HK-2 (cell line): Measurements from ENCODE around the gene SPECC1.
A peak's percentile ranks its signal among the peaks of the same experiment; 100 is the strongest.
"Not testable (repeated sequence)": the region's sequence is repeated elsewhere in the genome, so short reads cannot be mapped to it uniquely, and the experiment has no call there.

Experiments
- DNase-seq: peaks from one replicate; pipeline ENCODE4 v3.0.0-alpha.2; 2018; ENCODE audit not compliant: unreplicated experiment

Gene SPECC1

DNA sequence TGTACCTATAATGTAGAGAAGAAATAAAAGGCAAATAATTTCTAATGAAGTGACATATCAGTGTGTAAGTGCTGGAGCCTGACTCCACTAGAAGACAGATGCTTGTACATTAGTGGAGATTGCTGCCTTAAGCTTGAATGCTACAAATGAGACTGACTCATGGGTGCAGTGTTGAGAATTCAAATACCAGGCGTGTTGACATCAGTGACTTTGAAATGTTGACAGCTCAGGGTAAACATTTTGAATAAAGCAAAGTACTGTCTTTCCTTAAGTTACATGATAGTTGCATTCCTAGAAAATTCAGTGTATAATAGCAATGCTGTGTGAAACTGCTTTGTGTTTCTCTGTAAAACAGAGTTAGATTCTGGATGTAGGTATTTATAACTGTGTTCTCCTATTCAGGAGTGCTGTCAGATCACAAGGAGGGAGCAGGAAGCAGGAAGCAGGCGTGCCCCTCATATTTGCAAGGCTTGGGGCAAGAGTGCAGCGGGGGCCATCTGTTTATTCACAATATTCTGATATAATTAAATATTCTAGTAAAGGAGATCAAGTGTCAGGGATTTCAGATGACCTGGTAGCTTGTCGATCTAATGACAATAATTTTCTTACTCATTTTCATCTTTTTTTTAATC, 119.0 kb downstream of the SPECC1 start:
- DNase-seq = no peak

DNA sequence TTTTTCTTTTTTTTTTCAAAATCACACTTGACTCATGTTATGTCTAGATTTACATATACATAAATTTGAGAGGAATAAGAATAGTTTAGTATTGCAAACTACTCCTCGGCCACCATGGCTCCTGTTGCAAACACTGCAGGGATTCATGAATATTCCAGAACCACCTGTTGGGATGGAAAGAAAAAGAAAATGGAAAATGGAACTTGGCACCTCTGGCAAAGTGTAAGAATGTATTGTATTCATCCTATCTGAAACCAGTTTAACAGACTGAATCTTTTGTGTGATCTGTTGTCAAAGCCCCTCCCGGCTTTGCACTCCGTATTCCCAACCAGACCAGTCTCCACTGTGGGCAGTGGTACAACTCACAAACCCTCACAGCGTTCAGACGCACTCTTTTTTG, 124.4 kb downstream of the SPECC1 start:
- no peak for DNase-seq

DNA sequence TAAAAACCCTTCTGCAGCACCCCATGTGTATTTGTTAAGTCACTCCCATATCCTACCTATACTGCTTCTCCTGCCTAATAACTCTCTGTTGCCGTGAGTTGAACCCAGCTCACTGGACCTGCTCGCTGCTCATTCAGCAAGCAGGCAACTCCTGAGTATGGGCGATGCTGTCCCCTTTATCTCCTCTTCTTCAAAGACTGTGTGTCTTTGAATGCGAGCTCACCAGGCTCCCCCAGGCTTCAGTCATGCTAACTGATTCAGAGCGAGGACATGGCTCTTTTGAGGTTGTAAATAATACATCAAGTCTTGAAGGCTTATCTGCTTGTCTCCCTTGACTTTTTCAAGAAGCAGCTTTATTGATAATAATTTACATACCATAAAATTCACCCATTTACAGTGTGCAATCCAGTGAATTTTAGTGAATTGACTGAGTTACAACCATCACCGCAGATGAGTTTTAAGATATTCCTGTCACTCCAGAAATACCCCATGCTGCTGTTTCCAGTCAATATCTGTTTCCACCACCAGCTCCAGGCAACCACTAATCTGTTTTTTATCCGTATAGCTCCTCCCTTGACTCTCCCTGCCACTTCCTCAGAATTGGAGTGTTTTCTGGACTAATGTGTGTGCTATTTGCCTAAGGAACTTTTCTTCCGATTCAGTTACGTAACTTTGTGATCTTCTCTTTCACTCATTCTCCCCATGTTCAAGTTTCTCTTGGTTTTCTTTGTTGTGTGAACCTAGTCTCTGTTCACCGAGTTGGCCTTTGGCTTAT, 132.2 kb downstream of the SPECC1 start:
- DNase-seq = no peak

DNA sequence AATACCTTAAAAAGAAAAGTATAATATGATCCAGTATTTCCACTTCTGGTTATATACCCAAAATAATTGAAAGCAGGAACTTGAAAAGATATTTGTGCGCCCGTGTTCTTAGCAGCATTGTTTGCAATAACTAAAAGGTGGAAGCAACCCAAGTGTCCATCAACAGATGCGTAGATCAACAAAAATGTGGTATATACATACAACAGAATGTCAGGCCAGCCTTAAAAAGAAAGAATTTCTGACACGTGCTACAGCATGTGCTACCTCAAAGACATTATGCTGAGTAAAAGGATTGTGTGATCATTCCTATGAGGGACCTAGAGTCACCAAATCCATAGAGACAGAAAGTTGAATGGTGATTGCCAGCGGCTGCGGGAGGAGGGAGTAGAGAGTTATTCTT, 133.1 kb downstream of the SPECC1 start:
- DNase-seq = no peak

DNA sequence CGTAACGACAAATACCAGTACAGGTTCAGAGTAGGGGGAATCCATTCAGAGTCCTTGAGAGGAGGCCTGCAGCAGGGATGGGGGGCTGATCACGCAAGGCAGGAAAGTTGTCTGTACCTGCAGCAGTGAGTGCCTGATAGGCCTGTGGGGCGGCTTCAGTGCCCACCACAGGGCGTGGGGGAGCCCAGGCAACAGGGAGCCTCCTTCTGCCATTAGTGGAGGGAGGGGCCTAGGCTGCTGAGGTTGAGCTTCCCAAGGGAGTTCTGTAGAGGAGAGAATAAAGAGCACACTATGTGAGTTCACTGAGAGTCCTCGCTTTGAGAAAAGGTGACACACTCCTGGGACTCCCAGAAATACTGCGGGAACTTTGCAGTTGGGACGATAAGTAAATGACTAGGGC, 134.6 kb downstream of the SPECC1 start:
- DNase-seq = no peak

DNA sequence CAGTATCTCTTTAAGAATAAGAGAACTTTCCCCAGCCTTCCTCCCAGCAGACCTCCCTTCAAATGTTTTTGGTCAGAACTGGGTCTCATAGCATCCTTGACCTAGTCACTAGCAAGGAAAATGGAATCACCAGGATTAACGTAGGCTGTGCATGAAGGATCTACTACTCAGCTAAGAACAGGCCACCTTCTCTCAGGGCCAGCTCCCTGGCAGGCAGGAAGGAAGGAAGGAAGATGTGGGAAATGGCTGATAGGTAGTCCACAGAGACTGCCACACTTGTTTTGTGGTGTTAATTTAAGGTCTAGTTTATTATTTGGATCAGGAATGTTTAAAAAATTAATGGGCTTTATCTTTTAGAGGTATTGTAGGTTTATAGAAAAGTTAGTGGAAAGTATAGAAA, 136.4 kb downstream of the SPECC1 start:
- DNase-seq = no peak

DNA sequence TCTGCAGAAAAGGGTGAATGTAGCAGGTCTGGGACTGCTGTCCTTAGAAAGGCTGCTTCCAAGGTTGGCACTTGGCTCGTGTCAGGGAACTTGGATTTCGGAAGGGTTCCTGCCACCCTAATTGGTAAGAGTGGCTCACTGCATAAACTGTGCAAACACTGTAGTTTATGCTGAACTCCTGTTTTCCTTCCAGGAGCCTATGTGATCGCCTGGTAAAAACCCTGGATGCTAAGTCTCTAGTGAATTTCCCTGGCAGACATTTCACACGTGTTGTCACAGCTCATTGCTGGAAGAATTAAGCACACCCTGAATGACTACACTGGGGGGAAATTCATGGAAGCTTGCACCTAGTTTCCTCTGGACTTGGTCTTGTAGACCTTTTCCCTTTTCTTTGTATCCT, 140.1 kb downstream of the SPECC1 start:
- no peak for DNase-seq

DNA sequence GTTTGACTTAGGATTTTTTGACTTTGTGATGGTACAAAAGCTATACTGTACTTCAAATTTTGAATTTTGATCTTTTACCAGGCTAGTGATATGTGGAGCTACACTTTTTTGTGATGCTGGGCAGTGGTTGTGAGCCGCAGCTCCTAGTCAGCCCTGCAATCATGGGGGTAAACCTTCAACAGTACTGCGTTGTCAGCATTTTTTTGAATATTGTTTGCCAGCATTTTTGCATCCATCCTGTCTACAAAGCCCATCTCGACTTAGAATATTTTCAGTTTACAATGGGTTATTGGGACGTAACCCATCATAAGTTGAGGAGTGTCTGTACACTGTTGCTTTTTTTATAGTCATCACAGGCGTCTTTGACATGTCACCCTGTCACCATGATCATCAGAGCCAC, 142.0 kb downstream of the SPECC1 start:
- no peak for DNase-seq

DNA sequence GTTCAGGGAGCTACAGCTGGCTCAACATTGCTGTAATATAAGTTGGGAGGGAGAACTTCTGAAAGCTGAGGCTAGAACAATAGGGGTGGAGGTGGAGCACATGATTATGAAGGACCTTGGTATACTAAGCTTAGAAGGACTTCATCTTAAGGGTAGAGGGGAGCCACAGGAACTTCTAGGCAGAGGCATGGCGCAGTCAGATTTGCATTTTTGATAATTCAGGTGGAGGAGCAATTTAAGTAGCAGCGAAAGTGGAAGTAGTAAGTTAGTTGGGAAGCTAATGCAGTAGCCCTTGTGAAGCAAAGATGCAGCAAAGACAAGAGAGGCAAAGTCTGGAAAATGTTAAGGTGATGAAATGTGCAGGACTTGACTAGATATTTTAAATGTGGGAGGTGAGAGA, 144.1 kb downstream of the SPECC1 start:
- DNase-seq = no peak

DNA sequence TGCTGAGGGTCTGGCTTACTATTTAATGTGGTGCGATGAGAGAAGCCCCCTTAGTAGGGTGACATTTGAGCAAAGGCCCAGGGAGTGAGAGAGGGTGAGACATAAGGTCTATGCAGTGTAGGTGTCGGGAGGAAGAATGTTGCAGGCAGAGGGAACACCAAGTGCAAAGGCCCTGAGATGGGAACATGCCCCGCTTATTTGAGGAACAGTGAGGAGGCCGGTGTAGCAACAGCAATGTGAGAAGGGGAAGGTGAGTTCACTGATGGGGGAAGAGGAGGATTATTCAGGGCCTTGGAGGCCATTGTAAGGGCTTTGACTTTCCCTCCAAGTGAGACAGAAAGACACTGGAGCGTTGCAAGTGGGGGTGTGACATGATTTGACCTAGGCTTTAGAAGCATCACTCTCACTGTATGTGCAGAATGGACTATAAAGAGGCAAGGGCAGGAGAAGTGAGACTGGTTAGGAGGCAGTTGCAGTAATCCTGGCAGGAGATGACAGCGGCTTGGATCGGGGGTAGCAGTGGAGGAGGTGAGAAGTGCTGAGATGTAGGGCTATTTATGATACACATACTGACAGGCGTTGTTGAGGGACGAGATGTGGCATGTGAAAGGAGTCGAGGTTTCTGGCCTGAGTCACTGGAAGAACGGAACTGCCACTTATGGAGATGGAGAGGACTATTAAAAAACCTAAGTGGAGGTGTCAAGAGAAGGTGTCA, 145.3 kb downstream of the SPECC1 start:
- no peak for DNase-seq

DNA sequence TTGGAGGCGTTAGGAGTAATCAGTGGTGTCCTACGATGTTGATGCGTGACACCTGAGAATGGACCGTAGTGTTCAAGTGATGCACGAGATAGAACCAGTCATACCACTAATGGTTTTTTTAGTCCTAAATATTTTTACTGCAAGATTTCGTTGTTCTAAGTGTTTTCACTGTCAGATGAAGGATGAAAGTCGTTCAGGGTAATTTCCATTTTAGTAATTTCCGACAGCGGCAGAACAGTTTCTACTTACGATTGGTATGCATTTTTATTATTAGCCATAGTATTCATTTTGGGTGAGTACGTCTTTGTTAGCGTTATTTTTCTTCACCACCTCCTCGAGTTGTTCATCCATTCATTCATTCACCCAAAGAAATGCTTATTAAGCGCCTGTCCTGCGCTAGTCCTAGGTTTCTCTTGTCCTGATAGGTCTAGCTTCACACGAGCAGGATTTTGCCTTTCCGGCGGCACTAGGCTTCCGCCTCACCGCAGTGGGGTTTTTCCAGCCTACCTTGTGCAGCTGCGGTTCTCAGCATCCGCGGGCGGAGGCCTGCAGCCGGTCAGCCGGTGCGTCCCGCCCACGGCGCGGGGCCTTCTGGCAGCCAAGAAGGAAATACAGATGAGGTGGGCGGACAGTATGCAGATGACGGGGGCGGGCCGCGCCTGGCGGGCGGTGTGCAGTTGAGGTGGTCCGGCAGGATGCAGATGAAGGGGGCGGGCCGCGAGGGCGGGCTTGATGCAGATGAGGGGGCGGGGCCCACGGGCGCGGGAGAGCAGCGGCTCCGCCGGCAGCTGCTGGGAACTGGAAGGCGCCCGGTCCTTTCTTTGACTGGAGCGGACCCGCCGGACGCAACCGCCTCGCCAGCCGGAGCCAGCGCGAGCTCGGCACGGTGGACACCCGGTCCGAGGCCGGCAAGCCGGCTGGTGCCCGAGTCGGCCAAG, 146.4 kb downstream of the SPECC1 start:
- peak; percentile 99 for DNase-seq

DNA sequence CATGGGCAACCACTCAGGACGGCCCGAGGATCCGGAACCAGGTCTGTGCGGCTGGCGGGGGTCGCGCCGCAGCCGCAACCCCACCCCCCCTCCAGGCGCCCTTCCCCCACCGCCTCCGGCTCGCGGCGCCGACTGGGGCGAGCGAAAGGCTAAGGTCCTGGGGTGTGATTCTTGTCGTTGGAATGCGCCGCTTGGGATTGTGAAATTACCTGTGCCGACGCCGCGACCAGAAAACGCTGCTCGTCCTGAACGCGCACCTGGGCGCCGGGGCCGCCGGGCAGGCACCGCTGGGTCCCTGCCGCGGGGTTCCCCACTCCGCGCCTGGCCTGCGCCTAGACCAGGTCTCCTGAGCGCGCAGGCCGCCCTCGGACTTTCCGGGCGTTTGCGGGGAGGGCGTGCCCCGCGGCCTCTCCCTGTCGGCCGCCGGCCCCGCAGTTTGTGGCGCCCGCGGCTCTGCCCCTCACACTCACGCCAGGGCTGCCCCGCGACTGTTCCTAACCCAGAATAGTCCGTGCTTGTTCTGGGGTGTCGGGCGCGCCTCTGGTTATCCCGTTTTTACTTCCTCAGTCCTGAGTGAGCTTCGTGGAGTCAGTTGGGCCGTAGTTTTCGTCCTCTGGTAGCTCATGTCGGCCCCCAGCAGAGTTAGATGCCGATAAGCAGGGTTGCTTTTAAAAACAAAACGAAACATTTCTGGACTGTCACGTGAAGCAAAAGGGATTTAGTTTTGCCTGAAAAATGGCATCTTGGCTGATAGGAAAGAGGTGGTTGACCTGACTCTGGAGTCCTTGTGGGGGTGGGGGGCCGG, 147.2 kb downstream of the SPECC1 start:
- DNase-seq = peak; percentile 70

DNA sequence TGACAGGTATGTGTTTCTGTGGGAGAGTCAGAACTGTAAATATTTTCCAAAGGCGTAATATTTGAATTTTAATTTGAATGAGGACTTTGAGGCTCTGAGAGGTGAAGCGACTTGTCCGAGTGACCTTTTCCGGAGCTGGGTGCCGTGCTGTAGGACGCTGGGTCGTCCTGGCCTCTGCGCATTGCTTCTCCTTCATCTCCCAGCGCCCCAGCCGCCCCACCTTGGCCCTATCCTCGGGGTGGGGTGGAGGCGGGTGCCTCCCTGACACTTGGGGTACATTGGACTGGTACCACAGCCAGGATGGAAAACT, 147.8 kb downstream of the SPECC1 start:
- peak; percentile 29 for DNase-seq

DNA sequence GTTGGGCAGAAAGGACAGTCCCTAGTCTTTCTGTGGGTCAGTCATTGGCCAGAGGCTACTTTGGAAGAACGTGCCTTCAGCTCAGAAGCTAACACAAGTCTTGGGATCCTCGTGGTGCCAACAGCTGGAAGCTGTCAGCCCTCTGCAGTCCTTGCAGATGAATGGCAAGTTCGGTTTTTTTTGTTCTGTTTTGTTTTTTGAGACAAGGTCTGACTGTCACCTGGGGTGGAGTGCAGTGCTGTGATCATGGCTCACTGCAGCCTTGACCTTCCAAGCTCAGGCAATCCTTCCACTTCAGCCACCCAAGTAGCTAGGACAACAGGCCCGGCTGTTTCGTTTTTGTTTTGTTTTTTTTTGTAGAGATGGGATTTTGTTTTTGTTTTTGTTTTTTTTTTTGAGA, 149.4 kb downstream of the SPECC1 start:
- DNase-seq = no peak

DNA sequence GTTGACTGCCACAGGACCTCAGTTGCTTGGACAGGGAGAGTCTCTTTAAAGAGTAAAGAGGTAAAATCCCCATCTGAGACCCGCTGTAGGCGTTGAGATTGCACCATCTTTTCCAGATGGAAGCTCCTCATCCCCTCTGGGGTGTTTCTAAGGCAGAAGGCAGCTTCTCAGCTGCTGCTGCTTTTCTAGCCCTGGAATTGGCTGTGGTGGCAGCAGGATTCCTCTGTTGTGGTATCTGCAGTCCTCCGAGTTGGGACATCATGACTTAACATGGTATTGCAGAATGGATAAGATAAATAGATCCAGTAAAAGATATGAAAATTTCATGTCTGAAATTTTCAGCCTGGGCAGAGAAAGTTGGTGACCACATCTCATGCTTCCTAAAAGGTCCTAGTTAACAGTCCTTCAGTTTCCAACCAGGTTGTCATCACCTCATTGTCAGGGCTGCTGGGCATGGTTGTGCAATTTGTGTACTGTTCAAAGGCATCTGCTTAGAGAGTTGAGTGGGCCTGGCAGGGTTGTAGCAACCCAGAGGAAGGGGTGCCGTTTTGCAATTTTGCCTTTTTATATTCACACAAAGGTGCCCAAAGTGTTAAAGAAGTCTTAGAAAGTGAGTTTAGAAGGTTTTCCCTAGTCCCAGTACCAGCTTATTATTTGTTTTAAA, 150.4 kb downstream of the SPECC1 start:
- no peak for DNase-seq

DNA sequence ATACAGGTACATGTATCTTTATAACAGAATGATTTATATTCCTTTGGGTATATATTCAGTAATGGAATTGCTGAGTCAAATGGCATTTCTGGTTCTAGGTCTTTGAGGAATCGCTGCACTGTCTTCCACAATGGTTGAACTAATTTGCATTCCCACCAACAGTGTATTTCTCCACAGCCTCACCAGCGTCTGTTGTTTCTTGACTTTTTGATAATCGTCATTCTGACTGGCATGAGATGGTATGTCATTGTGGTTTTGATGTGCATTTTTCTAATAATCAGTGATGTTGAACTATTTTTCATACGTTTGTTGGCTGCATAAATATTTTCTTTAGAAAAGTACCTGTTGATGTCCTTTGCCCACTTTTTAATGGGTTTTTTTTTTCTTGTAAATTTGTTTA, 156.4 kb downstream of the SPECC1 start:
- DNase-seq = not testable (repeated sequence)

DNA sequence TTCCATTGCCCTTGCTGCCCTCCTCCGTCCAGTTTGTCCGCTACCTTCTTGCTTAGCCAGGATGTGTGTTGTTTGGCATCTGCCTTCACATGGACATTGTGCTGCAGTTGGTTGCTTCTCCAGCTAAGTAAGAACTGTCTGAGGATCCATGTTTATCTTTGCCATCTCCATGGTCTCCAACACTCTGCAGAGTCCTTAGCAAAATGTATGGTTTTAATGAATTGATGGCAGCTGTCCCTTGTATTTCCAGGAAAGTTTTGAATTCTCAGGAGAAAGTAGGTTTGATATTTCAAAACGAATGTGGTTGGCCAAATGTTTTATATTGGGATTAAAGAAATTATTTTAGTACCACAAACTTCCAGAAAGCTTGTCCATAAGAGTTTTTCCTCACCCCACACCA, 160.9 kb downstream of the SPECC1 start:
- DNase-seq = no peak

DNA sequence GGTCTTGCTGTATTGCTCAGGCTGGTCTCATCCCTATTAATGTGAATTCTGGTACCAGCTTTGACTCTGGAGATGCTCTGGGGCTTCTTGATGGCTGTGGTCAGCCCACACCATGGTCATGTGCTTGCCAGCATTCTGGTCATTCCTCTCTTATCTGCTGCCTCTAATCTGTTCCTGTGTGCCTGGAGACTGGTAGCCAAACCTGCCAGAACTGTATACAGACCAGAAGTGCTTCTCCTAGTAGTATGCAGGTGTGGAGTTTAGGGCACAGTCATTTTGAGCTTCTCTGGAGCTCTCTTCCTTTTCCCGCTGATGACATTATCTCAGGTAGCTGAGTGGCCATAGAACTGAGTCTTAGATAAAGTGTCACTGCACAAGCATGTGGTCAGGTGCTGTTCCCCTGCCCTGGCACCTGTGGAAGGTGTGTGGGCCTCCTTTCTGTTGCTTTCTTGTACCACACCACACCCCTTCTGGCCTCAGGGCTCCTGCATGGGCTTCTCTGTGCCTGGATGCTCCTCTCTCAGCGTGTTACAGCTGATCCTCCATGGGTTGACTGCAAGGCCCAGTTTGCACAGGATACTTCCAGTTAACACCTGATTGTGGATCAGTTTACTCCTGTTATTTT, 162.7 kb downstream of the SPECC1 start:
- DNase-seq = no peak

DNA sequence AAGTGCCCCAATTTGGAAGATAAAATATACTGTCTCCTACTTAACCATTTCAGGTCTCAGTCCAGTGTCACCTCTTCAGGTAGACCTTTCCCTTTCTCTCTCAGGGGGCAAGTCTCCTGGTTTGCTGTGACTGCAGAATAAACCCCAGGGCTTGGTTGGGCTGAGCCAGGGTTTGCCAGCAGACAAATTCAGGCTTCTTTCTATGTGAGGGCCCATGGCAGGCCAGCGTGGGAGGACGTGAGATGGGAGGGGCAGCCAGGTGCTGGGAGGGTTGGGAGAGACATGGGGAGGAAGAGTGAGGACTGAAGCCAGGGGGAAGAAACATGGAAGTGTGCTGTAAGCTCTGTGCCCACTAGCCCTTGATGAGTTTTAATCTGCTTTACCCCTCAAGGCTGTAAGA, 163.2 kb downstream of the SPECC1 start:
- DNase-seq = no peak

DNA sequence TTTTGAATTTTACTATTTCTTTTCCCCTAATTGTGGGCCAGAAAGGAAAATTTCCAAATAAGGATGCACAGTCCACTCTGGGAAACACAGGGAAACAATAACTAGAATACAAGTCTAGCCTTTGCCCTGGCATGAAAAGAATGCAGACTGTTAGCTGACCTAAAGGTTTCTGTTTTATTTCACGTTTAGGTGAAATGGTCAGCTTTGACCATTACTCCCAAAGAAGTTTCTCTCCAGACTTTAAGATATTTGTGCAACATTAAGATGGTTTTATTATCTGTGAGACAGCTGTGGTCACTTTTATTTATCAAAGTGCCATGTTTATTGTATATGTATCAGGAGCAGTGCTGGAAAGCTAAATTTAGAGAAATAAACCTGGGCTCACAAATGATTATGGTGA, 163.9 kb downstream of the SPECC1 start:
- no peak for DNase-seq
